GM12872 (cell line): ENCODE measurements around the gene TPK1.

Experiments used
- TF ChIP-seq, protein P1 (sequence below): IDR thresholded peaks from 3 replicates; pipeline ENCODE4 v1.5.1; 2011; ENCODE audit warnings: low read depth, mild to moderate bottlenecking, low read length, moderate library complexity; ENCODE audit not compliant: insufficient read depth

TPK1 gene

GRCh38 chr7:144761493-144761892, 74.4 kb downstream of the TPK1 start:
- TF ChIP-seq, protein P1, sequence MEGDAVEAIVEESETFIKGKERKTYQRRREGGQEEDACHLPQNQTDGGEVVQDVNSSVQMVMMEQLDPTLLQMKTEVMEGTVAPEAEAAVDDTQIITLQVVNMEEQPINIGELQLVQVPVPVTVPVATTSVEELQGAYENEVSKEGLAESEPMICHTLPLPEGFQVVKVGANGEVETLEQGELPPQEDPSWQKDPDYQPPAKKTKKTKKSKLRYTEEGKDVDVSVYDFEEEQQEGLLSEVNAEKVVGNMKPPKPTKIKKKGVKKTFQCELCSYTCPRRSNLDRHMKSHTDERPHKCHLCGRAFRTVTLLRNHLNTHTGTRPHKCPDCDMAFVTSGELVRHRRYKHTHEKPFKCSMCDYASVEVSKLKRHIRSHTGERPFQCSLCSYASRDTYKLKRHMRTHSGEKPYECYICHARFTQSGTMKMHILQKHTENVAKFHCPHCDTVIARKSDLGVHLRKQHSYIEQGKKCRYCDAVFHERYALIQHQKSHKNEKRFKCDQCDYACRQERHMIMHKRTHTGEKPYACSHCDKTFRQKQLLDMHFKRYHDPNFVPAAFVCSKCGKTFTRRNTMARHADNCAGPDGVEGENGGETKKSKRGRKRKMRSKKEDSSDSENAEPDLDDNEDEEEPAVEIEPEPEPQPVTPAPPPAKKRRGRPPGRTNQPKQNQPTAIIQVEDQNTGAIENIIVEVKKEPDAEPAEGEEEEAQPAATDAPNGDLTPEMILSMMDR: no peak

GRCh38 chr7:144759653-144760052, 76.2 kb downstream of the TPK1 start:
- TF ChIP-seq, protein P1: no peak

DNA sequence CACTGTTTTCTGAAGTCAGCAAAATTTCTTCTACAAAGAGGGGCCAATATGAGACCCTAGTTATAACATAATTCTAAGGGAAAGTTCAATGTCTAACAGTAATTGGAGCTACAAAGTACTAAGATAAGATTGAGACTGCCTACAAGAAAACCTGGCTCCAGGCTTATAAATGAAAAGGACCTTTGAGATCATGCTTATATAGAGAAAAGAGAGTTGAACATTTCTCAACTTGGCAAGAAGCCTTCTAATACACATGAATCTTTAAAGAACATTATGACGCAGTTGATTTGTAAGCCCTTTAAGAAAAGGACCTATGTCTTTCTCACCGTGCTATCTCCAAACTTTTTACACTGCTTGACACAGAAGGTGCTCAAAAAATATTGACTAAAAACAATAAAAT, 87.9 kb downstream of the TPK1 start:
- TF ChIP-seq, protein P1: no peak

DNA sequence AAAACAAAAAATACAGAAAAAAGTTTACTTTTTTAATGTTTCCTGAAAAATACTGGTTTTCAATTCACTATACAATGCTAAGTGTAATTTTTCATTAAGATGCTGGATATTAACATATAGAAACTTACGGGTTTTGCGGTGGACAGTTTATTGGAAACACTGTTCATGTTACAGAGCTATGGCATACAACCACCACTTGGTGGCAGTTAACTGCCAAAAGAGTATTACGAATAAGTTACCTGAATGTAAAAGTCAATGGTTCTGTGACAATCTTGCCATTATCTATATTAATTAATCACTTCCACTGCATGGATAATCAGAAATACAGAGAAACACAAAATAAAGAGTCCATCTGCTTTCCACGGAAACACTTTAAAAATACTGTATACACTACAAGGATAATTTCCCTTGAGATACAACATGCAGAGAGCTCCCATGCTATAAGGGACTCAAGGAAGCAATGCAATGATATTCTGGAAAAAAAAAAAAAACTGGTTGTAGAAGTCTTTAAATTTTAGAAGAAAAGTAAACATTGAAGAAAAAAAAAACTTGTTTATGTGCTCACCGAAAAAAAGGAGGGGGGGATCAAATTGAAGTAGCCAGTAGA, 97.0 kb downstream of the TPK1 start:
- TF ChIP-seq, protein P1: peak; percentile 65

DNA sequence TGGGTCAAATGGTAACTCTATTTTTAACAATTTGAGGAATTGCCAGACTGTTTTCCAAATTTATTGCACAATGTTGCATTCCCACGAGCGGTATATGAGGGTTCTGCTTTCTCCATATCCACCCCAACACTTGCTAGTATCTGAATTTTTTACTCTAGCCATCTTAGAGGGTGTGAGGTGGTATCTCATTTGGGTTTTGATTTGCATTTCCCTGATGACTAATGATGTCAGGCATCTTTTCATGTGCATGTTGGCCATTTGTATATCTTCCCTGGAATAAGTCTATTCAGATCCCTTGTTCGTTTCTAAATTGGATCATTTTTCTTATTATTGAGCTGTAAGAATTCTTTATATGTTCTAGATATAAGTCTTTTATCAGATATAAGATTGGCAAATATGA, 97.7 kb downstream of the TPK1 start:
- TF ChIP-seq, protein P1: no peak

GRCh38 chr7:144736880-144737493, 98.9 kb downstream of the TPK1 start:
- TF ChIP-seq, protein P1: no peak

DNA sequence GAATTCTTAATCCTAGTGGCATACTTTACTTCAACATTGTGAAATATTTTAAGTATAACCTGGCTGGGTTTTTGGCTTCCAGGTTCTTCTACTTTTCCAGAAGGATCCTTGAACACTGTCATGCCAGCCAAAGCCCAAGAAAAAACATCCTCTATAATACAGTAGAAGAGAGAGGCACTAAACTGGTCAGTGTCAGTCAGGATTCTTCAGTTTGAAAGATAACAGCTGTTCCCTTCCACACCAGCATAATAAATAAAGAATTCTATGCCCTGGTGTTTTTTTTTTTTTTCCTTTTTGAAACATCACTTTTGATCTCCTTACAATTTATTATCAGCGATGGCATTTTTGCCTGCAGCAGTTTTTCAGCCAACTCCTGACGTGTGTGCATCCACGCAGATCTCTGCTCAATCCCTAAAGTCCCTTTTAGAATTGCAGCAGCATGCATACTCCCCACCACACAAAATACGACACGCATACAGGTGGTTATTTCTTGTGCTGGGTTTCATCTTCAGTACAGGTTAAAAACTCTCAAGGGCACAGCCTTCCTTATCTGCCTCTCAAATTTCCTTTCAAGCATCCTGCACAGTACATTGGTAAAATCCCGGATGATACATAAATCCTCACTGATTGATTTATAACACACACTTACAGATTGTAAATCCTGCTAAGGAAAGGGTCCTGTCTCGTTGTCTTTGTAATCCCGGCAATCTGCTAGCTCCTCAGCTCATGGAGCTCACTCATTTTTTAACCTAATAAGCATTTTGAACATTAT, 100.2 kb downstream of the TPK1 start:
- TF ChIP-seq, protein P1: no peak
